Measurements from ENCODE around the gene DYRK4. TPM values are rescaled to one million over a fixed set of nuclear protein-coding genes. Genes with fewer than 3 reads are reported as not detected.

Gene DYRK4
- total RNA-seq, 1 donor from 2014 or later: 19.4 TPM

DNA sequence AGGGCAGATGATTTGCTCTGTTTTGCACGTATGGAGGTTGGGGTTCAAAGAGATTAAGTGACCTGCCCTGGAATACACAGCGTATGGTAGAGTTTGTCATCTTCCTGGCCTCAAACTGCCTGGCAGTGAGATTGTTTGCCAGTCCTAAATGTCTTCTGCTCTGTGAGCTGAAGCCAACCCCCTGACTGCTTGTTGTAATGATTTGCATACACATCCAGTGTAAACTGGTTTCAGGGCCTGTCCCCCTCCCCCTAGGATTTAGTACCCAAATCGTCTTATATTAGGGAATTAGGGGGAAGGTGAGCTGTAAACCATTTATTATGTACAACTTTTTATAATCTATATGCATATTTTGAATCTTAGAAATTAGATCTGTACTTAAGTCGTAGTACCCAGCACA is 48.5 kb downstream of the DYRK4 start:
- Histone ChIP-seq H3K4me3 (no peak overlapping the region), H3K27ac (no peak overlapping the region), H3K9me3 (no peaks in the 10 kb centered on the region), H3K4me1 (peaks cover 20% of the 10 kb centered on the region), H3K36me3 (peaks cover 0 to 39% of the 10 kb centered on the region in 2 donors), H3K27me3 (no peaks in the 10 kb centered on the region)
- TF ChIP-seq POLR2AphosphoS5 (IDR thresholded peaks at IDR 0.05; ENCODE audit: insufficient read depth in 1 of 2, low read depth in 1 of 2) (no peak), POLR2A (IDR thresholded peaks at IDR 0.05) (no peak)
- TF ChIP-seq, protein P1, sequence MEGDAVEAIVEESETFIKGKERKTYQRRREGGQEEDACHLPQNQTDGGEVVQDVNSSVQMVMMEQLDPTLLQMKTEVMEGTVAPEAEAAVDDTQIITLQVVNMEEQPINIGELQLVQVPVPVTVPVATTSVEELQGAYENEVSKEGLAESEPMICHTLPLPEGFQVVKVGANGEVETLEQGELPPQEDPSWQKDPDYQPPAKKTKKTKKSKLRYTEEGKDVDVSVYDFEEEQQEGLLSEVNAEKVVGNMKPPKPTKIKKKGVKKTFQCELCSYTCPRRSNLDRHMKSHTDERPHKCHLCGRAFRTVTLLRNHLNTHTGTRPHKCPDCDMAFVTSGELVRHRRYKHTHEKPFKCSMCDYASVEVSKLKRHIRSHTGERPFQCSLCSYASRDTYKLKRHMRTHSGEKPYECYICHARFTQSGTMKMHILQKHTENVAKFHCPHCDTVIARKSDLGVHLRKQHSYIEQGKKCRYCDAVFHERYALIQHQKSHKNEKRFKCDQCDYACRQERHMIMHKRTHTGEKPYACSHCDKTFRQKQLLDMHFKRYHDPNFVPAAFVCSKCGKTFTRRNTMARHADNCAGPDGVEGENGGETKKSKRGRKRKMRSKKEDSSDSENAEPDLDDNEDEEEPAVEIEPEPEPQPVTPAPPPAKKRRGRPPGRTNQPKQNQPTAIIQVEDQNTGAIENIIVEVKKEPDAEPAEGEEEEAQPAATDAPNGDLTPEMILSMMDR (IDR thresholded peaks at IDR 0.05): no peak
- DNase-seq (ENCODE audit: extremely low spot score in 2 of 2): no peak
- intact Hi-C loops (cut with DNase I): no loop called here

DNA sequence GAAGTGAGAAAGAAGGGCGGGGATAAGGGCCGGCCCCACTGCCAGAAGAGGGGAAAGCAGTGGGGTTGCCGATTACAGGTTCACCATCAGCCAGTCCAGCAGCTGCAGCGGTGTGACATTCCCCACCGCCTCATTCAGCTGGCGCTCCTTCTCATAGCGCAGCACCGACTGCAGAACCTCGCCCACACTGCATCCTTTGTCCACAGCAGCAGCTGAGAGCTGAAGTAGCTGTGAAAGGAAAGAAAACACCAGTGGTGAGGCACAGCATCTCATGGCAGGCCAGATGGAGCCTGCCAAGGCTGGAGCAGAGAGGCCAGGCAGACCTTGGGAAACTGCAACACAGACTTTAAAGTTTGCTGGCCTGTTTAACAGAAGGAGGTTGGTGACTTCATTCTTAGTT is 53.7 kb downstream of the DYRK4 start:
- Histone ChIP-seq H3K36me3 (peaks cover 0 to 37% of the 10 kb centered on the region in 2 donors), H3K9me3 (no peaks in the 10 kb centered on the region), H3K27me3 (no peaks in the 10 kb centered on the region), H3K4me3 (no peak overlapping the region), H3K27ac (no peak overlapping the region), H3K4me1 (no peaks in the 10 kb centered on the region)
- TF ChIP-seq POLR2A (IDR thresholded peaks at IDR 0.05) (no peak), POLR2AphosphoS5 (IDR thresholded peaks at IDR 0.05; ENCODE audit: insufficient read depth in 1 of 2, low read depth in 1 of 2) (no peak)
- TF ChIP-seq, protein P1 (IDR thresholded peaks at IDR 0.05): no peak
- no peak for DNase-seq (ENCODE audit: extremely low spot score in 2 of 2)
- intact Hi-C loops (cut with DNase I): no loop called here

DNA sequence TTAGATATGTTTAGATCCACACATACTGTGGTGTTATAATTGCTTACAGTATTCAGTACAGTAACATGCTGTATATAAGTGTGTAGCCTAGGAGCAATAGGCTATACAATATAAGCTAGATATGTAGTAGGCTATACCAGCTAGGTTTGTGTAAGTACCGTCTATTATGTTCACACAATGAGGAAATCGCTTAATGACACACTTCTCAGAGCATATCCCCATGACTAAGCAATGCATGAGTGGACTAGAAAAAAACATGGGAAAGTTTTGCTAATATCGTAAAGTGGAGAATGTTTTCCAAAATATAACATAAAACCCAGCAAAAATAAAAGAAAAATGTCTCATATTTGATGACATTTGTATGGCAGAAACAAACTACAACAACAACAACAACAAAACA is 59.5 kb downstream of the DYRK4 start:
- Histone ChIP-seq H3K36me3 (no peaks in the 10 kb centered on the region), H3K27me3 (no peaks in the 10 kb centered on the region), H3K4me1 (no peaks in the 10 kb centered on the region), H3K9me3 (no peaks in the 10 kb centered on the region), H3K4me3 (no peak overlapping the region), H3K27ac (no peak overlapping the region)
- intact Hi-C loops (cut with DNase I): no loop called here
- TF ChIP-seq, protein P1 (IDR thresholded peaks at IDR 0.05): no peak
- TF ChIP-seq POLR2A (IDR thresholded peaks at IDR 0.05) (no peak), POLR2AphosphoS5 (IDR thresholded peaks at IDR 0.05; ENCODE audit: insufficient read depth in 1 of 2, low read depth in 1 of 2) (no peak)
- no peak for DNase-seq (ENCODE audit: extremely low spot score in 2 of 2)

DNA sequence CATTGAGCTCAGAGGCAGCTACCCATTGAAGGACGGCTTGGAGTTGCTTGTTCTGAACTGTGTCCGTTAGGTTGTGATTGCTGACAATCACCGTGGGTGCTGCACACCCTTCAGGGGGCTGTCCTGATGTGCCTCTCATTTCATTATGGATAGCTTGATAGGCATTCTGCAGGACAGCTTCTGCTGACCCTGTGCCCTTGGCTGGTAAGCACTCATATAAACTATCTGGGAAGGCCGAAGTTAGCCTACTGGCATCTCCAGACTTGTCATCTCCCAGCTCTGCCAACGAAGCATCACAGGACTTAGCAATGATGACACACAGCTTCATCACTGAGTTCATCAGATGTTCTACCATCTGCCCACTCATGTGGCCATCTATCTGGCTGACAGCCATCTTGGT is 64.5 kb downstream of the DYRK4 start:
- H3K27me3 ChIP-seq: no peaks in the 10 kb centered on the region
- intact Hi-C loops (cut with DNase I): no loop called here
- DNase-seq (ENCODE audit: extremely low spot score in 2 of 2): no peak
- no peaks in the 10 kb centered on the region for H3K4me1 ChIP-seq
- H3K36me3 ChIP-seq: no peaks in the 10 kb centered on the region
- no peaks in the 10 kb centered on the region for H3K9me3 ChIP-seq
- no peak overlapping the region for H3K27ac ChIP-seq
- no peak overlapping the region for H3K4me3 ChIP-seq
- TF ChIP-seq POLR2A (IDR thresholded peaks at IDR 0.05) (no peak), POLR2AphosphoS5 (IDR thresholded peaks at IDR 0.05; ENCODE audit: insufficient read depth in 1 of 2, low read depth in 1 of 2) (no peak)
- TF ChIP-seq, protein P1 (IDR thresholded peaks at IDR 0.05): no peak

DNA sequence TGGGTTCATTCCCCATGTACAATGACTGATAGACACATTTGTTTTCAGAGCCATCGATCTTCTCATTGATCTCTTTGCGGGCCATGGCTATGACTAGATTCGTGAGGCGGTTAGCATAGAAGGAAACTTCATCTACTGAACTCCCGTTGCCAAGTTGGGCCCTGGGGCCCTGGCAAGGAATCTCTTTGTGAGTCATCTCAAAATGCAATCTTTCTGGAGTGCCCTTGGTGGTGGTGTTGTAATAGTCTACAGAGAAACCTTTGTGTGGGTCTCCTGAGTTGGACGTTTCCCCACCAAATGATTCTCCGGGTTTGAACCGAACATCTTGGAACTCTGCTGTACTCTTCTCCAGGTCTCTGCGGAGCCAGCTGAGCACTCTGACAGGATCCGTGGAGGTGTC is 66.4 kb downstream of the DYRK4 start:
- no peaks in the 10 kb centered on the region for H3K36me3 ChIP-seq
- no peaks in the 10 kb centered on the region for H3K4me1 ChIP-seq
- no peak for DNase-seq (ENCODE audit: extremely low spot score in 2 of 2)
- no peak overlapping the region for H3K27ac ChIP-seq
- TF ChIP-seq POLR2A (IDR thresholded peaks at IDR 0.05): no peak
- no peak for TF ChIP-seq POLR2AphosphoS5 (IDR thresholded peaks at IDR 0.05; ENCODE audit: insufficient read depth in 1 of 2, low read depth in 1 of 2)
- TF ChIP-seq, protein P1 (IDR thresholded peaks at IDR 0.05): no peak
- no peaks in the 10 kb centered on the region for H3K9me3 ChIP-seq
- no peaks in the 10 kb centered on the region for H3K27me3 ChIP-seq
- H3K4me3 ChIP-seq: no peak overlapping the region
- intact Hi-C loops (cut with DNase I): no loop called here
